Loucy (cell line): ENCODE measurements around the gene ANAPC4.

Experiments used
- CTCF ChIP-seq: fragments of 200-600 bp; sonication (generic); conservative IDR thresholded peaks from 2 replicates; pipeline ENCODE4 v1.5.1; 2014; ENCODE audit warnings: mild to moderate bottlenecking, antibody characterized with exemption, low read length
- EZH2phosphoT487 ChIP-seq: fragments of 200-600 bp; IDR thresholded peaks from 2 replicates; pipeline ENCODE4 v1.6.1; 2018; ENCODE audit warnings: antibody characterized with exemption, mild to moderate bottlenecking, moderate library complexity, borderline replicate concordance

GRCh38 chr4:25421816-25422525 lies 44.9 kb downstream of the ANAPC4 start:
- TF ChIP-seq CTCF (no peak), EZH2phosphoT487 (no peak)
